K562 (cell line): ENCODE measurements around the gene S100A2. TPM values are rescaled to one million over a fixed set of nuclear protein-coding genes. Genes with fewer than 3 reads are reported as not detected.
A peak's percentile ranks its signal among the peaks of the same experiment; 100 is the strongest.

Experiments
- ATAC-seq: fragments of 200-7000 bp; cut with Tn5 transposase; 3 replicates; pipeline ENCODE4 v1.9.1; 2020; ENCODE audit warnings: moderate library complexity
- BruUV-seq: library from RNA; stranded (reverse); fragments of 400-500 nt; replicated peaks from 2 replicates; lab custom pipeline; 2021; lab: Mats Ljungman, UMichigan
- CTCF ChIA-PET: fragments of 300-600 bp; formaldehyde crosslinking; extraction: SDS; loops from one replicate; lab custom pipeline; 2021; ENCODE audit warnings: low intra/inter-chr PET ratio; lab: Yijun Ruan, JAX
- POLR2A ChIA-PET: fragments of 300-600, 350-650 bp; sonication (Branson Sonifier 250); formaldehyde crosslinking; extraction: SDS; loops from one replicate; lab custom pipeline; 2021; ENCODE audit warnings: antibody characterized with exemption, inconsistent platforms; lab: Yijun Ruan, JAX
- DNase-seq, 4 experiments: peaks; one replicate each; pipeline versions ENCODE4 v3.0.0 to v3.0.0-alpha.2; 2011 to 2018; ENCODE audit warnings: low spot score in 3 of 4, mixed read lengths in 3 of 4; ENCODE audit errors: extremely low read depth in 1 of 4
- FAIRE-seq: peaks from 2 replicates; lab custom pipeline; 2011; peaks lifted over from hg19 to GRCh38; lab: Jason Lieb, UNC
- H2AFZ ChIP-seq: 2 replicates; pipeline ENCODE4 v1.6.0; 2011; ENCODE audit warnings: low read depth, low read length, control low read depth, inconsistent platforms
- H3K27ac ChIP-seq: fragments of 200-600 bp; 3 replicates; pipeline ENCODE4 v1.8.0; 2011; ENCODE audit warnings: low read depth, mild to moderate bottlenecking, control low read depth, inconsistent platforms, low read length, moderate library complexity, mixed read lengths; ENCODE audit errors: extremely low read depth
- H3K27me3 ChIP-seq, 2 experiments: fragments of 300-600 bp in 1 of 2; 2 replicates in 1 of 2; 3 replicates in 1 of 2; pipeline versions ENCODE4 v1.6.0 to v1.8.0; 2011; ENCODE audit warnings: inconsistent platforms in 2 of 2, low read length in 2 of 2, mild to moderate bottlenecking in 1 of 2, mixed read lengths in 1 of 2, moderate library complexity in 1 of 2; ENCODE audit not compliant: control insufficient read depth in 2 of 2, insufficient read depth in 2 of 2
- H3K36me3 ChIP-seq: fragments of 300-600 bp; 3 replicates; pipeline ENCODE4 v1.8.0; 2011; ENCODE audit warnings: mild to moderate bottlenecking, low read length, inconsistent platforms; ENCODE audit not compliant: control insufficient read depth, insufficient read depth
- H3K4me1 ChIP-seq, 2 experiments: fragments of 200-600 bp in 1 of 2; replicated peaks in 1 of 2; 2 replicates in 1 of 2; 3 replicates in 1 of 2; pipeline versions ENCODE4 v1.5.1 to v1.8.0; 2011; ENCODE audit warnings: inconsistent platforms in 2 of 2, low read length in 2 of 2, mild to moderate bottlenecking in 1 of 2, mixed read lengths in 1 of 2, moderate library complexity in 1 of 2; ENCODE audit not compliant: control insufficient read depth in 2 of 2, insufficient read depth in 2 of 2
- H3K4me2 ChIP-seq: 2 replicates; pipeline ENCODE4 v1.6.1; 2011; ENCODE audit warnings: low read length, control low read depth, inconsistent platforms, mixed read lengths; ENCODE audit not compliant: insufficient read depth
- H3K4me3 ChIP-seq: fragments of 200-600 bp; sonication (generic), shearing (Covaris generic); 2 replicates; pipeline ENCODE4 v1.5.1; 2016; ENCODE audit warnings: control low read depth, inconsistent platforms
- H3K79me2 ChIP-seq: fragments of 200-600 bp; 3 replicates; pipeline ENCODE4 v1.8.0; 2011; ENCODE audit warnings: low read length, inconsistent platforms; ENCODE audit not compliant: control insufficient read depth, insufficient read depth
- H3K9ac ChIP-seq, 2 experiments: 2 replicates each; pipeline versions ENCODE4 v1.6.0 to v1.6.1; 2011; ENCODE audit warnings: low read depth in 2 of 2, low read length in 2 of 2, control low read depth in 1 of 2, inconsistent platforms in 1 of 2, mild to moderate bottlenecking in 1 of 2, mixed read lengths in 1 of 2; ENCODE audit not compliant: insufficient read depth in 1 of 2
- H3K9me1 ChIP-seq: one replicate; pipeline ENCODE4 v1.6.0; 2011; ENCODE audit warnings: inconsistent platforms, mild to moderate bottlenecking, low read length, moderate library complexity; ENCODE audit not compliant: control insufficient read depth, insufficient read depth
- H3K9me3 ChIP-seq: replicated peaks from 2 replicates; pipeline ENCODE4 v1.5.1; 2011; ENCODE audit warnings: low read depth, low read length, inconsistent platforms; ENCODE audit not compliant: control insufficient read depth, insufficient read depth
- H4K20me1 ChIP-seq: replicated peaks from 2 replicates; pipeline ENCODE4 v1.6.1; 2011; ENCODE audit warnings: low read length, inconsistent platforms, mixed read lengths; ENCODE audit not compliant: control insufficient read depth, insufficient read depth
- FOXK2 ChIP-seq, 2 experiments: fragments of 450-650 bp; IDR thresholded peaks in 1 of 2; conservative IDR thresholded peaks in 1 of 2; 2 replicates each; pipeline ENCODE4 v1.6.1; 2016; ENCODE audit warnings: low read depth in 2 of 2, mild to moderate bottlenecking in 1 of 2
- MAZ ChIP-seq, 2 experiments: fragments of 450-650 bp in 1 of 2; sonication (generic) in 1 of 2; formaldehyde crosslinking; IDR thresholded peaks in 1 of 2; conservative IDR thresholded peaks in 1 of 2; 2 replicates each; pipeline versions ENCODE4 v1.4.0 to v1.5.0; 2020; ENCODE audit warnings: mild to moderate bottlenecking in 1 of 2, missing genetic modification reagents in 1 of 2
- SREBF1 ChIP-seq: fragments of 150-350 bp; IDR thresholded peaks from 2 replicates; pipeline ENCODE4 v1.6.1; 2014; ENCODE audit warnings: antibody characterized with exemption, low read depth, low read length, borderline replicate concordance
- STAG1 ChIP-seq: sonication (generic); formaldehyde crosslinking; IDR thresholded peaks from 2 replicates; pipeline ENCODE4 v1.5.0; 2020; ENCODE audit warnings: missing genetic modification reagents, borderline replicate concordance
- TCF7L2 ChIP-seq: fragments of 150-350 bp; IDR thresholded peaks from 2 replicates; pipeline ENCODE4 v1.6.1; 2016; ENCODE audit warnings: low read depth, mild to moderate bottlenecking, low read length, moderate library complexity
- WGBS: fragments of 100-300 bp; shearing (Covaris generic); methylation state at CpG from one replicate; pipeline ENCODE4 v1.1.6; 2016; ENCODE audit warnings: low coverage, mixed read lengths; ENCODE audit not compliant: insufficient coverage; ENCODE audit errors: missing lambda C conversion rate; 5-methylcytosine and 5-hydroxymethylcytosine counted together
- in situ Hi-C: fragments of 300-500 bp; cut with MboI; formaldehyde crosslinking; loops from 4 replicates; pipeline ENCODE4 v1.15.0; 2018; ENCODE audit warnings: inconsistent platforms, mixed read lengths
- intact Hi-C: fragments of 100-400 bp; cut with micrococcal nuclease; formaldehyde crosslinking; loops from 2 replicates; pipeline ENCODE4 v1.14.2; 2022
- polyA plus RNA-seq, 8 experiments: library from polyadenylated mRNA; depleted of rRNA in 4 of 8; stranded (reverse) in 5 of 8; unstranded in 3 of 8; fragments of >200 nt; fragmentation: Nextera tagmentation in 2 of 8; fragmentation: Illumina TruSeq in 1 of 8; extraction: Ambion mirVana in 2 of 8; extraction: Trizol in 1 of 8; gene quantifications; 2 replicates each; pipeline versions ENCODE4 v1.2.1 to v1.2.3, GENCODE V29; 2011 to 2014; ENCODE audit warnings: inconsistent platforms in 1 of 8, missing spikeins in 1 of 8
- total RNA-seq, 7 experiments: library from RNA; depleted of rRNA in 6 of 7; stranded (reverse); fragments of >200 nt in 6 of 7; fragmentation: Illumina TruSeq in 2 of 7; extraction: Trizol in 2 of 7; gene quantifications; 2 replicates each; pipeline versions ENCODE4 v1.2.1 to v1.2.3, GENCODE V29; 2011 to 2021; ENCODE audit warnings: low replicate concordance in 1 of 7
- TF ChIP-seq, protein P1 (sequence below): fragments of 450-650 bp; IDR thresholded peaks from 2 replicates; pipeline ENCODE4 v1.6.1; 2017; ENCODE audit warnings: antibody characterized with exemption, mild to moderate bottlenecking

Gene S100A2
- total and polyA plus RNA-seq, 9 of the 15 experiments (the other 6 are each of a cell fraction or from before 2014, with no cell fraction given): 0.28 to 0.65 (median 0.44) TPM; not detected in 4

DNA sequence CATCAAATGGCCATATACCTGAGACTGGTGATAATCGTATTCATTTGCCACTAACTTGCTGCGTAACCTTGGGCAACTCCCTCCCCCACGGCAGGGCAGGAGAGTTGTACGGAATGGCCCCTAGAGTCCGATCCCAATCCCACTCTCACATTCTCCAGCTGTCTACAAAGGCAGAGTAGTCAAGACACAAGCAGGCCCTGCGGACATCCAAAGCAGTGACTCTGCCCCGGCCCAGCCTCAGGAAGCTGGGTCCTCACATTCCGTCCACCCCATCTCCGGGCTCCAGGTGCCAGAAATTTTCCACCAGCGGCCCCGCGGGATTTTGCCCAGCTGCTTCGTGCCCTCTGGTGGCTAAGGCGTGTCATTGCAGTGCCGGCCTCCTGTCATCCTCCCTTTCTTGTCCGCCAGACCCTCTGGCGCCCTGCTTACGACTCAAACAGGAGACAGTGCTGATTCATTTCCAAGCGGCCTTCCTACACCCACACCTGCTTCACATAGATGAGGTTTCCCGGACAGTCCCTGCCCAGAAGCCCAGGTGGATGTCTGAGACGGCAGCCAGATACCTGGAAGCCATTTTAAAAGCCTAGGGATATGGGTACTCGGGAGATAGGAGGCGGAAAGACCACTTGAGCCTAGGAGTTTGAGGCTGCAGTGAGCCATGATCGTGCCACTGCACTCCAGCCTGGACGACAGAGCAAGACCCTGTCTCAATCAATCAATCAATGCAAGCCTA is 2.9 kb upstream of the S100A2 start:
- Histone ChIP-seq H3K4me1 (peaks cover 38% of the 10 kb centered on the region in 2 experiments), H3K36me3 (no peaks in the 10 kb centered on the region), H3K9ac (peak overlapping the region; percentile 42 to 65; a peak in 2 of 4 replicates), H3K9me3 (no peaks in the 10 kb centered on the region), H3K27me3 (no peaks in the 10 kb centered on the region), H3K27ac (peak overlapping the region; percentile 63; the same call in 2 of the 3 replicates), H3K4me3 (no peak overlapping the region), H3K4me2 (peak overlapping the region; percentile 75), H3K79me2 (no peaks in the 10 kb centered on the region), H3K9me1 (peaks cover 9% of the 10 kb centered on the region), H2AFZ (peak overlapping the region; percentile 98), H4K20me1 (no peaks in the 10 kb centered on the region)
- ATAC-seq: peak; percentile 81
- CTCF ChIA-PET: interaction anchor here (0.6 to 5.0 kb wide), 8 partner anchors 17 to 779 kb away, joined by 3 to 58 read pairs (median 4); partner anchors contain the start of gene INTS3
- BruUV-seq: no TSS peak
- in situ Hi-C loops (loop anchor here (5.0 to 10.0 kb wide), 2 partner anchors 36 to 54 kb away; no protein-coding TSS in a partner anchor), intact Hi-C loops (loop anchor here (1.0 to 5.0 kb wide), 6 partner anchors 30 to 216 kb away; partner anchors contain the start of gene S100A13)
- POLR2A ChIA-PET: interaction anchor here (0.5 to 1.7 kb wide), 8 partner anchors 9 to 422 kb away, joined by 3 to 6 read pairs (median 4); partner anchors contain the start of genes CHTOP and RPS27
- peak; percentile 89 to 92 (median 90) for DNase-seq
- WGBS: 22% methylated on average over 25 of the region's 25 CpGs
- peak; percentile 96 for FAIRE-seq
- TF ChIP-seq, protein P1, sequence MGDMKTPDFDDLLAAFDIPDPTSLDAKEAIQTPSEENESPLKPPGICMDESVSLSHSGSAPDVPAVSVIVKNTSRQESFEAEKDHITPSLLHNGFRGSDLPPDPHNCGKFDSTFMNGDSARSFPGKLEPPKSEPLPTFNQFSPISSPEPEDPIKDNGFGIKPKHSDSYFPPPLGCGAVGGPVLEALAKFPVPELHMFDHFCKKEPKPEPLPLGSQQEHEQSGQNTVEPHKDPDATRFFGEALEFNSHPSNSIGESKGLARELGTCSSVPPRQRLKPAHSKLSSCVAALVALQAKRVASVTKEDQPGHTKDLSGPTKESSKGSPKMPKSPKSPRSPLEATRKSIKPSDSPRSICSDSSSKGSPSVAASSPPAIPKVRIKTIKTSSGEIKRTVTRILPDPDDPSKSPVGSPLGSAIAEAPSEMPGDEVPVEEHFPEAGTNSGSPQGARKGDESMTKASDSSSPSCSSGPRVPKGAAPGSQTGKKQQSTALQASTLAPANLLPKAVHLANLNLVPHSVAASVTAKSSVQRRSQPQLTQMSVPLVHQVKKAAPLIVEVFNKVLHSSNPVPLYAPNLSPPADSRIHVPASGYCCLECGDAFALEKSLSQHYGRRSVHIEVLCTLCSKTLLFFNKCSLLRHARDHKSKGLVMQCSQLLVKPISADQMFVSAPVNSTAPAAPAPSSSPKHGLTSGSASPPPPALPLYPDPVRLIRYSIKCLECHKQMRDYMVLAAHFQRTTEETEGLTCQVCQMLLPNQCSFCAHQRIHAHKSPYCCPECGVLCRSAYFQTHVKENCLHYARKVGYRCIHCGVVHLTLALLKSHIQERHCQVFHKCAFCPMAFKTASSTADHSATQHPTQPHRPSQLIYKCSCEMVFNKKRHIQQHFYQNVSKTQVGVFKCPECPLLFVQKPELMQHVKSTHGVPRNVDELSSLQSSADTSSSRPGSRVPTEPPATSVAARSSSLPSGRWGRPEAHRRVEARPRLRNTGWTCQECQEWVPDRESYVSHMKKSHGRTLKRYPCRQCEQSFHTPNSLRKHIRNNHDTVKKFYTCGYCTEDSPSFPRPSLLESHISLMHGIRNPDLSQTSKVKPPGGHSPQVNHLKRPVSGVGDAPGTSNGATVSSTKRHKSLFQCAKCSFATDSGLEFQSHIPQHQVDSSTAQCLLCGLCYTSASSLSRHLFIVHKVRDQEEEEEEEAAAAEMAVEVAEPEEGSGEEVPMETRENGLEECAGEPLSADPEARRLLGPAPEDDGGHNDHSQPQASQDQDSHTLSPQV: peak; percentile 76
- TF ChIP-seq TCF7L2 (no peak), MAZ (CRISPR knock-in tag; conservative IDR thresholded peaks at IDR 0.05 in 1 of 2, IDR thresholded peaks at IDR 0.05 in 1 of 2) (peak; percentile 56 to 82; a peak in 3 of 4 replicates), STAG1 (CRISPR knock-in tag) (peak; percentile 51; the same call in 1 of the 2 replicates), SREBF1 (no peak), FOXK2 (conservative IDR thresholded peaks at IDR 0.05 in 1 of 2, IDR thresholded peaks at IDR 0.05 in 1 of 2; ENCODE audit: low read depth in 2 of 2) (peak; percentile 25 to 60; a peak in 1 of 4 replicates)
